Measurements from ENCODE around the gene IDUA.
A peak's percentile ranks its signal among the peaks of the same experiment; 100 is the strongest.
"Not testable (repeated sequence)": the region's sequence is repeated elsewhere in the genome, so short reads cannot be mapped to it uniquely, and the experiment has no call there.

IDUA gene

GRCh38 chr4:986879-987623 is at the start of gene IDUA:
IDUA (plus strand) TSS chr4:987044; CDS start chr4:987085, 41 bp downstream.
- Histone ChIP-seq H3K4me3 (ENCODE audit: low read length) (peak within 1 kb of the TSS; percentile 74), H3K9ac (ENCODE audit: low read depth, low read length) (peak within 1 kb of the TSS; percentile 23; the same call in 1 of the 2 replicates), H3K27ac (ENCODE audit: low read length) (no peak within 1 kb of the TSS), H3K4me1 (ENCODE audit: insufficient read depth, low read length) (peaks cover 6% of the 10 kb centered on the region; the same call in 1 of the 2 replicates), H3K36me3 (ENCODE audit: insufficient read depth, low read depth, low read length) (no peaks in the 10 kb centered on the region), H3K27me3 (ENCODE audit: insufficient read depth, low read length) (peaks cover 48% of the 10 kb centered on the region), H3K9me3 (ENCODE audit: insufficient read depth, low read depth, low read length) (no peaks in the 10 kb centered on the region)

- not testable (repeated sequence) for H3K9ac ChIP-seq (ENCODE audit: low read depth, low read length); H3K9me3 ChIP-seq (ENCODE audit: insufficient read depth, low read depth, low read length); H3K4me3 ChIP-seq (ENCODE audit: low read length); H3K36me3 ChIP-seq (ENCODE audit: insufficient read depth, low read depth, low read length); H3K27me3 ChIP-seq (ENCODE audit: insufficient read depth, low read length); H3K4me1 ChIP-seq (ENCODE audit: insufficient read depth, low read length); H3K27ac ChIP-seq (ENCODE audit: low read length)
Measured at GRCh38 chr4:939508-939907, 47.3 kb upstream of the IDUA start.

GRCh38 chr4:945274-946102 is 41.4 kb upstream of the IDUA start:
- H3K4me3 ChIP-seq (ENCODE audit: low read length): peak overlapping the region; percentile 65

GRCh38 chr4:946103-946450 is 40.8 kb upstream of the IDUA start:
- H3K9ac ChIP-seq (ENCODE audit: low read depth, low read length): no peak overlapping the region
- no peaks in the 10 kb centered on the region for H3K36me3 ChIP-seq (ENCODE audit: insufficient read depth, low read depth, low read length)
- H3K4me3 ChIP-seq (ENCODE audit: low read length): peak overlapping the region; percentile 65; the same call in 1 of the 2 replicates

More at GRCh38 chr4:945274-946102, 41.4 kb upstream of the IDUA start:
- Histone ChIP-seq H3K9ac (ENCODE audit: low read depth, low read length) (peak overlapping the region; percentile 50), H3K27me3 (ENCODE audit: insufficient read depth, low read length) (peaks cover 25% of the 10 kb centered on the region), H3K9me3 (ENCODE audit: insufficient read depth, low read depth, low read length) (no peaks in the 10 kb centered on the region), H3K4me1 (ENCODE audit: insufficient read depth, low read length) (peaks cover 6% of the 10 kb centered on the region), H3K36me3 (ENCODE audit: insufficient read depth, low read depth, low read length) (no peaks in the 10 kb centered on the region), H3K27ac (ENCODE audit: low read length) (no peak overlapping the region)

GRCh38 chr4:946517-947471 is 40.0 kb upstream of the IDUA start:
- Histone ChIP-seq H3K27ac (ENCODE audit: low read length) (no peak overlapping the region), H3K36me3 (ENCODE audit: insufficient read depth, low read depth, low read length) (no peaks in the 10 kb centered on the region), H3K4me3 (ENCODE audit: low read length) (no peak overlapping the region), H3K9ac (ENCODE audit: low read depth, low read length) (no peak overlapping the region), H3K27me3 (ENCODE audit: insufficient read depth, low read length) (peaks cover 25% of the 10 kb centered on the region), H3K9me3 (ENCODE audit: insufficient read depth, low read depth, low read length) (no peaks in the 10 kb centered on the region), H3K4me1 (ENCODE audit: insufficient read depth, low read length) (peaks cover 6% of the 10 kb centered on the region)

More at GRCh38 chr4:946103-946450, 40.8 kb upstream of the IDUA start:
- peaks cover 6% of the 10 kb centered on the region for H3K4me1 ChIP-seq (ENCODE audit: insufficient read depth, low read length)
- no peak overlapping the region for H3K27ac ChIP-seq (ENCODE audit: low read length)
- peaks cover 25% of the 10 kb centered on the region for H3K27me3 ChIP-seq (ENCODE audit: insufficient read depth, low read length)
- H3K9me3 ChIP-seq (ENCODE audit: insufficient read depth, low read depth, low read length): no peaks in the 10 kb centered on the region

- H3K27ac ChIP-seq (ENCODE audit: low read length): no peak overlapping the region
- H3K9ac ChIP-seq (ENCODE audit: low read depth, low read length): no peak overlapping the region
Measured at GRCh38 chr4:947491-947971, 39.3 kb upstream of the IDUA start.

GRCh38 chr4:948101-948935 is 38.5 kb upstream of the IDUA start:
- peaks cover 25% of the 10 kb centered on the region for H3K27me3 ChIP-seq (ENCODE audit: insufficient read depth, low read length)
- no peaks in the 10 kb centered on the region for H3K36me3 ChIP-seq (ENCODE audit: insufficient read depth, low read depth, low read length)
- no peak overlapping the region for H3K27ac ChIP-seq (ENCODE audit: low read length)
- H3K4me3 ChIP-seq (ENCODE audit: low read length): no peak overlapping the region
- H3K4me1 ChIP-seq (ENCODE audit: insufficient read depth, low read length): peaks cover 6% of the 10 kb centered on the region
- H3K9ac ChIP-seq (ENCODE audit: low read depth, low read length): no peak overlapping the region
- no peaks in the 10 kb centered on the region for H3K9me3 ChIP-seq (ENCODE audit: insufficient read depth, low read depth, low read length)

More at GRCh38 chr4:947491-947971, 39.3 kb upstream of the IDUA start:
- H3K27me3 ChIP-seq (ENCODE audit: insufficient read depth, low read length): peaks cover 25% of the 10 kb centered on the region
- peaks cover 6% of the 10 kb centered on the region for H3K4me1 ChIP-seq (ENCODE audit: insufficient read depth, low read length)
- H3K4me3 ChIP-seq (ENCODE audit: low read length): no peak overlapping the region
- no peaks in the 10 kb centered on the region for H3K36me3 ChIP-seq (ENCODE audit: insufficient read depth, low read depth, low read length)
- H3K9me3 ChIP-seq (ENCODE audit: insufficient read depth, low read depth, low read length): no peaks in the 10 kb centered on the region

- H3K4me3 ChIP-seq (ENCODE audit: low read length): no peak overlapping the region
- no peaks in the 10 kb centered on the region for H3K36me3 ChIP-seq (ENCODE audit: insufficient read depth, low read depth, low read length)
- peaks cover 25% of the 10 kb centered on the region for H3K27me3 ChIP-seq (ENCODE audit: insufficient read depth, low read length)
- H3K4me1 ChIP-seq (ENCODE audit: insufficient read depth, low read length): peaks cover 6% of the 10 kb centered on the region
- H3K9me3 ChIP-seq (ENCODE audit: insufficient read depth, low read depth, low read length): no peaks in the 10 kb centered on the region
- H3K9ac ChIP-seq (ENCODE audit: low read depth, low read length): no peak overlapping the region
- no peak overlapping the region for H3K27ac ChIP-seq (ENCODE audit: low read length)
Measured at GRCh38 chr4:948936-949300, 37.9 kb upstream of the IDUA start.

GRCh38 chr4:949656-950055 is 37.2 kb upstream of the IDUA start:
- no peaks in the 10 kb centered on the region for H3K9me3 ChIP-seq (ENCODE audit: insufficient read depth, low read depth, low read length)
- H3K27ac ChIP-seq (ENCODE audit: low read length): no peak overlapping the region

GRCh38 chr4:950136-951020 is 36.5 kb upstream of the IDUA start:
- H3K27me3 ChIP-seq (ENCODE audit: insufficient read depth, low read length): peaks cover 12% of the 10 kb centered on the region; the same call in 1 of the 2 replicates
- H3K9me3 ChIP-seq (ENCODE audit: insufficient read depth, low read depth, low read length): no peaks in the 10 kb centered on the region
- H3K4me3 ChIP-seq (ENCODE audit: low read length): no peak overlapping the region
- no peak overlapping the region for H3K27ac ChIP-seq (ENCODE audit: low read length)
- H3K9ac ChIP-seq (ENCODE audit: low read depth, low read length): no peak overlapping the region
- H3K4me1 ChIP-seq (ENCODE audit: insufficient read depth, low read length): peaks cover 4% of the 10 kb centered on the region
- no peaks in the 10 kb centered on the region for H3K36me3 ChIP-seq (ENCODE audit: insufficient read depth, low read depth, low read length)

More at GRCh38 chr4:949656-950055, 37.2 kb upstream of the IDUA start:
- peaks cover 19% of the 10 kb centered on the region for H3K27me3 ChIP-seq (ENCODE audit: insufficient read depth, low read length)
- no peak overlapping the region for H3K4me3 ChIP-seq (ENCODE audit: low read length)
- H3K4me1 ChIP-seq (ENCODE audit: insufficient read depth, low read length): peaks cover 6% of the 10 kb centered on the region
- H3K36me3 ChIP-seq (ENCODE audit: insufficient read depth, low read depth, low read length): no peaks in the 10 kb centered on the region
- no peak overlapping the region for H3K9ac ChIP-seq (ENCODE audit: low read depth, low read length)

Data from iPS-20b (cell line).